CD14-positive monocyte (primary cell): Measurements from ENCODE around the gene NCOA7. TPM values are rescaled to one million over a fixed set of nuclear protein-coding genes. Genes with fewer than 3 reads are reported as not detected.

Experiments
- DNase-seq, 3 donors: peaks; one replicate each; pipeline ENCODE4 v3.0.0-alpha.2; 2011 to 2022
- H2AFZ ChIP-seq: 2 replicates; pipeline ENCODE4 v1.6.0; 2012; ENCODE audit warnings: mild to moderate bottlenecking, low read depth, low read length, inconsistent platforms; ENCODE audit not compliant: insufficient read depth, poor library complexity, severe bottlenecking
- H3K27ac ChIP-seq, 2 donors: 1 replicate in 1 of 2; 2 replicates in 1 of 2; pipeline ENCODE4 v1.5.1; 2012 to 2013; ENCODE audit warnings: low read length in 2 of 2, control low read depth in 1 of 2, inconsistent platforms in 1 of 2, low read depth in 1 of 2, mild to moderate bottlenecking in 1 of 2
- H3K27me3 ChIP-seq, 2 donors: one replicate each; pipeline versions ENCODE4 v1.6.0 to v1.6.1; 2011 to 2013; ENCODE audit warnings: low read length in 2 of 2; ENCODE audit not compliant: control insufficient read depth in 2 of 2, insufficient read depth in 2 of 2
- H3K36me3 ChIP-seq, 2 donors: replicated peaks in 1 of 2; 1 replicate in 1 of 2; 2 replicates in 1 of 2; pipeline versions ENCODE4 v1.5.1 to v1.6.1; 2012 to 2013; ENCODE audit warnings: low read length in 2 of 2, control low read depth in 1 of 2, inconsistent platforms in 1 of 2, mild to moderate bottlenecking in 1 of 2; ENCODE audit not compliant: insufficient read depth in 2 of 2, control insufficient read depth in 1 of 2
- H3K4me1 ChIP-seq, 2 donors: 1 replicate in 1 of 2; 2 replicates in 1 of 2; pipeline versions ENCODE4 v1.5.1 to v1.6.1; 2012 to 2013; ENCODE audit warnings: low read length in 2 of 2, control low read depth in 1 of 2, inconsistent platforms in 1 of 2, mild to moderate bottlenecking in 1 of 2, moderate library complexity in 1 of 2; ENCODE audit not compliant: insufficient read depth in 2 of 2, control insufficient read depth in 1 of 2
- H3K4me2 ChIP-seq: replicated peaks from 2 replicates; pipeline ENCODE3; 2012; ENCODE audit warnings: low read length, moderate library complexity, mild to moderate bottlenecking; ENCODE audit not compliant: poor library complexity, severe bottlenecking; ENCODE audit errors: extremely low read depth
- H3K4me3 ChIP-seq, 3 experiments: fragments of 200-600 bp in 1 of 3; sonication (generic) in 1 of 3; replicated peaks in 1 of 3; 1 replicate in 2 of 3; 2 replicates in 1 of 3; pipeline ENCODE4 v1.5.1; 2011 to 2013; ENCODE audit warnings: low read length in 3 of 3, mild to moderate bottlenecking in 3 of 3, control low read depth in 2 of 3, low read depth in 2 of 3, inconsistent platforms in 1 of 3, moderate library complexity in 1 of 3
- H3K79me2 ChIP-seq: 2 replicates; pipeline ENCODE4 v1.6.0; 2012; ENCODE audit warnings: mild to moderate bottlenecking, control low read depth, inconsistent platforms, low read length, moderate library complexity; ENCODE audit not compliant: insufficient read depth
- H3K9ac ChIP-seq: 2 replicates; pipeline ENCODE4 v1.6.0; 2017; ENCODE audit warnings: low read length, mild to moderate bottlenecking; ENCODE audit not compliant: insufficient read depth, poor library complexity, severe bottlenecking
- H3K9me3 ChIP-seq, 2 donors: replicated peaks in 1 of 2; 1 replicate in 1 of 2; 2 replicates in 1 of 2; pipeline versions ENCODE4 v1.5.1 to v1.6.1; 2012 to 2013; ENCODE audit warnings: low read length in 2 of 2, control low read depth in 1 of 2; ENCODE audit not compliant: control insufficient read depth in 1 of 2, insufficient read depth in 1 of 2
- H4K20me1 ChIP-seq: 2 replicates; pipeline ENCODE4 v1.6.0; 2012; ENCODE audit warnings: mild to moderate bottlenecking, low read length, control low read depth, moderate library complexity; ENCODE audit not compliant: insufficient read depth
- H3K27ac Mint-ChIP-seq, 7 donors: one replicate each; pipeline ENCODE4 v1.8.0; 2020; ENCODE audit warnings: mild to moderate bottlenecking in 7 of 7, mixed read lengths in 7 of 7, moderate library complexity in 6 of 7, inconsistent platforms in 2 of 7
- H3K27me3 Mint-ChIP-seq, 3 donors: one replicate each; pipeline ENCODE4 v1.8.0; 2021 to 2022; ENCODE audit warnings: low read depth in 3 of 3, mild to moderate bottlenecking in 3 of 3, mixed read lengths in 3 of 3, moderate library complexity in 3 of 3, inconsistent platforms in 1 of 3
- H3K36me3 Mint-ChIP-seq, 2 donors: one replicate each; pipeline ENCODE4 v1.8.0; 2020; ENCODE audit warnings: mixed read lengths in 2 of 2, inconsistent platforms in 1 of 2, mild to moderate bottlenecking in 1 of 2
- H3K4me1 Mint-ChIP-seq: one replicate; pipeline ENCODE4 v1.8.0; 2020; ENCODE audit warnings: mild to moderate bottlenecking, mixed read lengths
- H3K4me3 Mint-ChIP-seq, 2 donors: one replicate each; pipeline ENCODE4 v1.8.0; 2020; ENCODE audit warnings: mild to moderate bottlenecking in 2 of 2, mixed read lengths in 2 of 2, moderate library complexity in 1 of 2
- H3K9me3 Mint-ChIP-seq, 7 donors: one replicate each; pipeline ENCODE4 v1.8.0; 2020 to 2022; ENCODE audit warnings: mixed read lengths in 7 of 7, mild to moderate bottlenecking in 6 of 7, moderate library complexity in 6 of 7, inconsistent platforms in 2 of 7
- WGBS: methylation state at CpG from one replicate; pipeline ENCODE4 v1.1.5; 2013; ENCODE audit warnings: missing lambda C conversion rate; ENCODE audit not compliant: insufficient coverage; 5-methylcytosine and 5-hydroxymethylcytosine counted together
- intact Hi-C, 2 donors: fragments of 100-400 bp; cut with micrococcal nuclease; formaldehyde crosslinking; loops; one replicate each; pipeline versions ENCODE4 v1.15.0 to v1.15.1; 2023
- polyA plus RNA-seq, 3 donors: library from polyadenylated mRNA; depleted of rRNA in 1 of 3; unstranded in 2 of 3; stranded (reverse) in 1 of 3; fragments of 300-500 nt in 2 of 3; fragments of >200 nt in 1 of 3; fragmentation: Illumina TruSeq in 2 of 3; gene quantifications; 1 replicate in 2 of 3; 2 replicates in 1 of 3; pipeline ENCODE4 v1.2.3, GENCODE V29; 2012 to 2021
- TF ChIP-seq, protein P1 (sequence below): fragments of 200-600 bp; IDR thresholded peaks from one replicate; pipeline ENCODE4 v1.8.0; 2022; ENCODE audit warnings: antibody characterized with exemption, mild to moderate bottlenecking

The NCOA7 gene
- polyA plus RNA-seq, 3 donors: 8.3 to 21.9 (median 11.2) TPM

DNA sequence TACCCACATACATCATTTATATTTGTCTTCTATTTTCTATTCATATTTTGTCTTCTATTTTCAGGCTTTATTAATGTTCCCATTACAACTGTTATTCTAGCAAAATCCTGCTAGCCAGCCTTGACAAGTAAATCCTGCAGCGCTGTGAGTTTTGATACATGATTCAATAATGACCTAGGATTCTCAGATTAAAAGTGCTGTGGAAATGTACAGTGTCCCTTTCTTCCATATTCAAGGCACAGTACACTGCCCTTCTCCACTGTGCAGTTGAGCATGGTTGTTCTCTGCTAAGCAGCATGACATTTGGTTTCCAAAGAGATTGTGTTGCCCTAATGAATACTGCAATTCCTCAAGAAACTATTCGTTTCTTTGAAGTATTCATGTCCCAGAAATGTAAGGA lies 47.2 kb upstream of the NCOA7 start:
- H3K4me2 ChIP-seq: no peak overlapping the region
- H3K79me2 ChIP-seq: no peaks in the 10 kb centered on the region
- no peak overlapping the region for H3K4me3 ChIP-seq
- H3K4me1 Mint-ChIP-seq: peaks cover 24% of the 10 kb centered on the region
- peaks cover 68 to 88% of the 10 kb centered on the region in 2 donors for H3K27me3 ChIP-seq
- peaks cover 6 to 11% of the 10 kb centered on the region in 2 donors for H3K9me3 ChIP-seq
- no peak for DNase-seq
- H3K36me3 ChIP-seq: no peaks in the 10 kb centered on the region
- no peaks in the 10 kb centered on the region for H4K20me1 ChIP-seq
- no CpG with 5 or more reads among the region's 2 CpGs for WGBS
- peaks cover 4 to 7% of the 10 kb centered on the region in 2 donors for H3K36me3 Mint-ChIP-seq
- TF ChIP-seq, protein P1, sequence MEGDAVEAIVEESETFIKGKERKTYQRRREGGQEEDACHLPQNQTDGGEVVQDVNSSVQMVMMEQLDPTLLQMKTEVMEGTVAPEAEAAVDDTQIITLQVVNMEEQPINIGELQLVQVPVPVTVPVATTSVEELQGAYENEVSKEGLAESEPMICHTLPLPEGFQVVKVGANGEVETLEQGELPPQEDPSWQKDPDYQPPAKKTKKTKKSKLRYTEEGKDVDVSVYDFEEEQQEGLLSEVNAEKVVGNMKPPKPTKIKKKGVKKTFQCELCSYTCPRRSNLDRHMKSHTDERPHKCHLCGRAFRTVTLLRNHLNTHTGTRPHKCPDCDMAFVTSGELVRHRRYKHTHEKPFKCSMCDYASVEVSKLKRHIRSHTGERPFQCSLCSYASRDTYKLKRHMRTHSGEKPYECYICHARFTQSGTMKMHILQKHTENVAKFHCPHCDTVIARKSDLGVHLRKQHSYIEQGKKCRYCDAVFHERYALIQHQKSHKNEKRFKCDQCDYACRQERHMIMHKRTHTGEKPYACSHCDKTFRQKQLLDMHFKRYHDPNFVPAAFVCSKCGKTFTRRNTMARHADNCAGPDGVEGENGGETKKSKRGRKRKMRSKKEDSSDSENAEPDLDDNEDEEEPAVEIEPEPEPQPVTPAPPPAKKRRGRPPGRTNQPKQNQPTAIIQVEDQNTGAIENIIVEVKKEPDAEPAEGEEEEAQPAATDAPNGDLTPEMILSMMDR: no peak
- no peak overlapping the region for H3K27ac Mint-ChIP-seq
- intact Hi-C loops: no loop called here
- H2AFZ ChIP-seq: no peak overlapping the region
- peaks cover 0 to 15% (median 9%) of the 10 kb centered on the region in 7 donors for H3K9me3 Mint-ChIP-seq
- peak overlapping the region in 1 of 2 donors; percentile 11 for H3K4me3 Mint-ChIP-seq
- no peak overlapping the region for H3K9ac ChIP-seq
- H3K27me3 Mint-ChIP-seq: peaks cover 57 to 76% (median 69%) of the 10 kb centered on the region in 3 donors
- H3K27ac ChIP-seq: no peak overlapping the region
- H3K4me1 ChIP-seq: peaks cover 18 to 22% of the 10 kb centered on the region in 2 donors

- Histone ChIP-seq H3K79me2 (no peaks in the 10 kb centered on the region), H3K36me3 (no peaks in the 10 kb centered on the region), H4K20me1 (no peaks in the 10 kb centered on the region), H2AFZ (no peak overlapping the region), H3K4me3 (no peak overlapping the region), H3K9me3 (peaks cover 6 to 15% of the 10 kb centered on the region in 2 donors), H3K27ac (no peak overlapping the region), H3K4me1 (peaks cover 35 to 36% of the 10 kb centered on the region in 2 donors), H3K27me3 (peaks cover 82 to 93% of the 10 kb centered on the region in 2 donors), H3K4me2 (no peak overlapping the region), H3K9ac (no peak overlapping the region)
- Mint-ChIP-seq H3K36me3 (peaks cover 10 to 16% of the 10 kb centered on the region in 2 donors), H3K4me1 (peaks cover 36% of the 10 kb centered on the region), H3K4me3 (peak overlapping the region in 1 of 2 donors; percentile 98), H3K27ac (no peak overlapping the region), H3K9me3 (peaks cover 0 to 26% (median 19%) of the 10 kb centered on the region in 7 donors), H3K27me3 (peaks cover 69 to 84% (median 78%) of the 10 kb centered on the region in 3 donors)
- DNase-seq: no peak
- TF ChIP-seq, protein P1: no peak
- intact Hi-C loops: no loop called here
- WGBS: 94% methylated on average over 6 of the region's 6 CpGs
Measured at GRCh38 chr6:125745281-125746018, 45.3 kb upstream of the NCOA7 start.
